NB4 (cell line): ENCODE measurements around the gene CHAF1B.

Experiments used
- DNase-seq: peaks from one replicate; pipeline ENCODE4 v3.0.0; 2010; ENCODE audit warnings: low read depth
- H3K4me3 ChIP-seq: one replicate; pipeline ENCODE4 v1.5.1; 2011; ENCODE audit warnings: mild to moderate bottlenecking, low read depth, low read length, moderate library complexity
- MYC ChIP-seq: IDR thresholded peaks from 2 replicates; pipeline ENCODE4 v1.6.1; 2011; ENCODE audit warnings: low read depth, low read length
- POLR2A ChIP-seq: IDR thresholded peaks from 2 replicates; pipeline ENCODE4 v1.6.1; 2011; ENCODE audit warnings: mild to moderate bottlenecking; ENCODE audit not compliant: insufficient read length; ENCODE audit errors: extremely low read depth
- TF ChIP-seq, protein P1 (sequence below): IDR thresholded peaks from 2 replicates; pipeline ENCODE4 v1.6.1; 2011; ENCODE audit warnings: low read depth, low read length
- TF ChIP-seq, protein P2 (sequence below): IDR thresholded peaks from one replicate; pipeline ENCODE4 v1.5.1; 2012; ENCODE audit warnings: low read depth, low read length

The CHAF1B gene

DNA sequence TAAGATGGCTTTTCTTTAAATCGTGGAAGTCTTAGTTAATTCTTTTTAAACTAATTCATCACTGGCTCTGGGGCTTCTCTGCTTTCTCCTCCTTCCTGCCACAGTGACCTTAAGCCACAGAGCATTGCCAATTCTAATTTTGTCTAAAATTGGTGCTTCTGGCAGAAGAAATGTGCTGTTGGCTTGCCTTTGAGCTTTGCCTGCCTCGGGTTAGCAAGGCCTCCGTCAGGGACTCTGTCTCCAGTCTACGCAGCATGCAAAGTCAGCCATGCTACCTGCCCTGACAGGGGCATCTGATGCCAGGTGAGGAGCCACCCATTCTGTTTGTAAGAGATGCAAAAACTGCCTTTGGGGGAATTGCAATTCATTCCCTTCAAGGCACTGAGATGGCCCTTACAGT lies 69.5 kb downstream of the CHAF1B start:
- H3K4me3 ChIP-seq = no peak overlapping the region
- TF ChIP-seq POLR2A = no peak
- TF ChIP-seq, protein P1, sequence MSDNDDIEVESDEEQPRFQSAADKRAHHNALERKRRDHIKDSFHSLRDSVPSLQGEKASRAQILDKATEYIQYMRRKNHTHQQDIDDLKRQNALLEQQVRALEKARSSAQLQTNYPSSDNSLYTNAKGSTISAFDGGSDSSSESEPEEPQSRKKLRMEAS = no peak
- TF ChIP-seq, protein P2, sequence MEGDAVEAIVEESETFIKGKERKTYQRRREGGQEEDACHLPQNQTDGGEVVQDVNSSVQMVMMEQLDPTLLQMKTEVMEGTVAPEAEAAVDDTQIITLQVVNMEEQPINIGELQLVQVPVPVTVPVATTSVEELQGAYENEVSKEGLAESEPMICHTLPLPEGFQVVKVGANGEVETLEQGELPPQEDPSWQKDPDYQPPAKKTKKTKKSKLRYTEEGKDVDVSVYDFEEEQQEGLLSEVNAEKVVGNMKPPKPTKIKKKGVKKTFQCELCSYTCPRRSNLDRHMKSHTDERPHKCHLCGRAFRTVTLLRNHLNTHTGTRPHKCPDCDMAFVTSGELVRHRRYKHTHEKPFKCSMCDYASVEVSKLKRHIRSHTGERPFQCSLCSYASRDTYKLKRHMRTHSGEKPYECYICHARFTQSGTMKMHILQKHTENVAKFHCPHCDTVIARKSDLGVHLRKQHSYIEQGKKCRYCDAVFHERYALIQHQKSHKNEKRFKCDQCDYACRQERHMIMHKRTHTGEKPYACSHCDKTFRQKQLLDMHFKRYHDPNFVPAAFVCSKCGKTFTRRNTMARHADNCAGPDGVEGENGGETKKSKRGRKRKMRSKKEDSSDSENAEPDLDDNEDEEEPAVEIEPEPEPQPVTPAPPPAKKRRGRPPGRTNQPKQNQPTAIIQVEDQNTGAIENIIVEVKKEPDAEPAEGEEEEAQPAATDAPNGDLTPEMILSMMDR = no peak
- DNase-seq = no peak

DNA sequence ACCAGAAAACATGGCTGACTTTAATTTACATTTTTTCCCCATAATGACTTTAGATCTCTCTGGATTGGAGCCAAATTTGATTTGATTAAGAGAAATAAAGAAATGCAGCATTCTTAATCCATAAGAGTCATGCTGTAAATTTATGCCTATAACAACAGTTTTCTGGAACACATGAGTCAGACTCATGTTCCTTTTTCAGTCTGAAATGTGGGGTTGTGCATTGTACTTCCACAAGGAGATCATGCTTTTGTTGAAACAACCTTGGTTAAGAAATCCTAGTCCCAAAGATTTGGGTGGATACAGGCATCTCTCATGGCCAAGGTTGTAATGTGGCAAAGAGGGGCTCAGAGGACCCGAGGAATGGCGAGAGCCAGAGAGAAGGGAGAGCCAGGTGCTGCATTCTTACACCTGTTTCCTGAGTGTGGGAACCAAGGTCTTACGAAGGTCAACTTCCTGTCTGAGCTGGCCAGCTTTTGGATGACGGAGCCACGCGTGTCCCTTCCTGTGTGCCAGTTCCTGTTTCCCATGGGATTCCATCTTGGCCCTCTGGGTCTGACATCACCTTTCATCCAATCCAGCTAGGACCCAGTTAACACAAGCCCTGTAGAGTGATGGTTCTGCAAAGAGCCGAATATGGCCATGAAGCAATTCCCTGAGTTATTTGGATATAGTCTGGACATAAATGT lies 71.7 kb downstream of the CHAF1B start:
- no peak overlapping the region for H3K4me3 ChIP-seq
- no peak for DNase-seq
- TF ChIP-seq MYC = no peak
- TF ChIP-seq POLR2A = no peak
- TF ChIP-seq, protein P1 = no peak
- TF ChIP-seq, protein P2 = no peak

DNA sequence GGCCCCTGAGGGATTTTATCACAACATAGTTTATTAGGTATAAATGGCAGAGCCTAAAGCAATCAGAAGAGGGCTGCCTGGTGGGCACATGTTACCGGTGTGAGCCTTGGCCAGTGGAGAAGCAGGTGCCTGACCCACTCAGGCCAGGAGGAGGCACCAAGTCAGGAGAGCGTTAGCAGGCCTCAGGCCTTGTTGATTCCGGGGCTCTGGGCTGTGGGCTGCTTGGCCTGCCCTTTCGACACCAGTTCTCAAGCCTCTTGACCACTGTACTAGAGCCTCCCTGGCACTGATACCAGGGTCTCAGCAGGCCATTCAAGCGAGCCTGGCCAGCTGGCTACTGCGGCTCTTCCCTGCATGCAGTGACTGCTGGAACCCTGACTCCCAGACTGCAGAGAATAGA lies 73.9 kb downstream of the CHAF1B start:
- H3K4me3 ChIP-seq = no peak overlapping the region
- no peak for DNase-seq
- TF ChIP-seq MYC = no peak
- TF ChIP-seq, protein P1 = no peak
- TF ChIP-seq, protein P2 = no peak
- TF ChIP-seq POLR2A = no peak

DNA sequence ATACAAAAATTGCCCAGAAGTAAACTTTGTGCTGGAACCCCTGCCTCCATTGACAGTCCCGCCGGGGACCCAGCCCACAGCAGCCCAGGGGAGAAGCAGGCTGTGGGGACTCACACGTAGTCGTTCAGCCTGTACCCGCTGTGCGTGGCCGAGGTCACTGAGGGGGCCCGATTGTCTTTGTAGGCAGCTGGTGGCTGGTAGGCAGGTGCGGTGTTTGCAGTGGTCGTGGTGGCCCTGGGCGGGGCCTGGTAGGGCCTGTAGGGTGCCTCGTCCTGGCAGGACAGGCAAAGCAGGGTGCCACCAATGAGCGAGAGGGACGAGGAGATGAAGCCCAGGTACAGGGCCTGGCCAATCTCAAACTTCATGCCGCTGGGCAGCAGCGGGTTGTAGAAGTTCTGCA lies 75.7 kb downstream of the CHAF1B start:
- no peak for DNase-seq

DNA sequence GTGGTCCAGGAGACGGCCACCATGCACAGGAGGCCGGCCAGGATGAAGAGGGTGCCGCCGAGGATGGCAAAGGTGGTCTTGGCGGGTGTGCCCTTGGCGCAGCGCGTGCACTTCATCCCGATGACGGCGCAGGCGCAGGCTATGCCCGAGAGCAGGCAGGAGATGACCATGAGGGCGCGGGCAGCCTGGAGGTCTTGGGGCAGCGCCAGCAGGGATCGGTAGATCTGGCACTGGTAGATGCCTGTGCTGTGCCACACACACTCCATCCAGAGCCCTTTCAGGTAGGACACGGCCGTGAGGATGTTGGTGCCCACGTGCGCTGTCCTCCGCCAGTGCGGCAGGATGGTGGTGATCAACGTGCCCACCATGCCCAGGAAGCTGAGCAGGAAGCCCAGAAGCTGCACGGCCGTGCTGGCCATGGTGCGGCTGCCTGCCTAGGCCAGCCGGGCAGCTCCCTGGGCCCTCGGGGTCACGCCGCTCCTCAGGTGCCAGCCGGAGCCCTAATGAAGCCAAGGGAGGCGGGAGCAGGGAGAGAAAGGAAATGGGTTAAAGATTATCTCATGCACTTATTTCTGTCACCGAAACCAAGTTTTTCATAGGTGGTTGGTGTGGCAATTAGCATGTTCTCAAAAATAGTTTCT lies 76.2 kb downstream of the CHAF1B start:
- DNase-seq = no peak
- H3K4me3 ChIP-seq = no peak overlapping the region
- TF ChIP-seq, protein P1 = no peak
- no peak for TF ChIP-seq POLR2A

More for the DNA sequence above, 75.7 kb downstream of the CHAF1B start:
- TF ChIP-seq MYC = no peak
- TF ChIP-seq, protein P2 = no peak
- TF ChIP-seq, protein P1 = no peak
- no peak for TF ChIP-seq POLR2A
- H3K4me3 ChIP-seq = no peak overlapping the region

DNA sequence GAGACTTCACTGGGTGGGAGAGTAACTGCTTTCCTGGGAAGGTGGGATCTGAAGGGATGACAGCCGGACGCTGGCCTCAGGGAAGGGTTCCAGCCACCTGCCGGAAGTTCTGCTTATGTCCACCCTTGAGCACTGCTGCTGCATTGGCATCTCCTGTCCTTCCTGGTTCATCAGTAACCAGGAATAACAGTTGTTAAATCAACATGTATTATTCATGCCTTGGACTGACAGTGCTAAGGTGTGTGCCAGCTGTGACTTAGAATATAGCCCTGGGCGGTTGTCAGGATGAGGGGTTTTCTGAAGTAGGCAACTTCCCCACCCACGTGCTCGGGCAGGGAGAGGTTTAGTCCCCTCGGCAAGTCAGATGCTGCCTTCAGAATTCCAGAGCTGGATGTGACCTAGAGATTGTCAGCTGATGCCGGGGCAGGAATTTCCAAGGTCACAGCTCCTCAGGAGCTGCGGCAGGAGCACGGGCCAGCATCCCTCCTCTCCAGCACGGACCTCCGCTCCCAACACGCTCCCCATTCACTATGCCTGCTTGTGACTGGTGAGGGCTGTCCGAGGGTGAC lies 76.8 kb downstream of the CHAF1B start:
- TF ChIP-seq, protein P1 = no peak
- no peak for TF ChIP-seq MYC
- TF ChIP-seq POLR2A = no peak
- TF ChIP-seq, protein P2 = no peak
- no peak overlapping the region for H3K4me3 ChIP-seq
- no peak for DNase-seq
